GM18861 (cell line): ENCODE measurements around the gene ARAP3.
A peak's percentile ranks its signal among the peaks of the same experiment; 100 is the strongest.

ENCODE experiments used
- ATAC-seq: cut with Tn5 transposase; IDR thresholded peaks from one replicate; pipeline ENCODE4 v1.9.1; 2021; ENCODE audit not compliant: unreplicated experiment

The ARAP3 gene

DNA sequence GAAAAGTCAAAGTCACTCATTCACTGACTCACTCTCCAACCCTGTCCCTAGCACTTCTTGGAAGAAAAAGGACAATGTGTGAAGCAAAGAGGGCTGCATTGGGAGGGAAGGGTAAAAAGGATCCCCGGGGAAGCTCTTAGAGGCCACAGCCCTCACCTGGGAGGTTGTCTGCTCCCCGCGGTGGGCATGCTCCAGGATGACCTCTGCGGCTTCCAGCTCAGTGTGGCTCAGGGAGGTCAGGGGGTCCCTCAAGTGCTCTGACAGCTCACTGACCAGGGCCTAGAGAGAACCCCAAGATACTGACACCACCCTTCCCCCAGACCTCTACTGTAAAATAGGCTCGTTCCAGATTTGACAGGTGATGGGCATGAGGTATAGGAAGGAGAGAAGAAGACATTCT is 34.8 kb downstream of the ARAP3 start:
- no peak for ATAC-seq

DNA sequence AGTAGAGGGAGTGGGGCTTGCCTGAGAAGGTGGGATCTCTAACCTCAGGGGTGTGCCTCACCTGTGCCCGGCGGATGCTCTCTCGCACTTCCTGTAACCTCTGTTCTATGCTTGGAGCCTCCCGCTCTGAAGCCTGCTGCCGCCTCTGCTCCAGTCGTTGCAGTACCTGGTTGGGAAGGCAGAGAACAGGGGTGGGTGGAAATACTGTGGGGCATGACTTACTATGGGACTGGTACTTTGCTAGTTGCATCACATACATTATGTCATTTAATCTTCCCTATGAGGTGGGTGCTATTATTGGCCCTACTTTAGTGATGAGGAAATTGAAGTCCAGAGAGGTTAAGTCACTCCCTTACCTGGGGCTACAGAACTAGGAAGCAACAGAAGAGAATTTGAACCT is 36.0 kb downstream of the ARAP3 start:
- no peak for ATAC-seq

DNA sequence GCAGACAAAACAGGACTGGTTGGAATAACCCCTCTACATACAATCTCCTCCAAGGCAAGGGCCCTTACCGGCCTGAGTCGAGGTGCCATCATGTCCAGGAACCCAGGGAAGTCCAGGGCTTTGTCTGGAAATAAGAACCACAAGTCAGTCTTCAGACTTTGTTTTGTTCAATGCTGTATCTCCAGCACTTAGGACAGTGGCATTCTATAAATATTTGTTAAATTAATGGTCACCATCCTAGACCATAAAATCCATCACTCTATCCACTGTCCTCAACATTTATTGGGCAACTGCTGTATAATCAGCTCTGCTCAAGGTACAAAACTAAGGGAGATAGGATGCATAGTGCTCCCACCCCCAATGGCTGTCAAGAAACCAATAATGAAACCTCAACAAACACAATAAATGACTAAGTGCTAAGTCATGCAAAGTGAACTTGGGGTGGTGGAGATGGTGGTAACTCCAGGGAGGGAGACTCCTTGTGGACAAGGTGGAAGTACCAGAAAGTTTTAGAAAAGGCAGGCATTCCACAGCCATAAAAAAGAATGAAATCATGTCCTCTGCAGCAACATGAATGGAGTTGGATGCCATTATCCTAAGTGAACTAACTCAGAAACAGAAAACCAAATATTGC is 40.3 kb downstream of the ARAP3 start:
- peak; percentile 57 for ATAC-seq

DNA sequence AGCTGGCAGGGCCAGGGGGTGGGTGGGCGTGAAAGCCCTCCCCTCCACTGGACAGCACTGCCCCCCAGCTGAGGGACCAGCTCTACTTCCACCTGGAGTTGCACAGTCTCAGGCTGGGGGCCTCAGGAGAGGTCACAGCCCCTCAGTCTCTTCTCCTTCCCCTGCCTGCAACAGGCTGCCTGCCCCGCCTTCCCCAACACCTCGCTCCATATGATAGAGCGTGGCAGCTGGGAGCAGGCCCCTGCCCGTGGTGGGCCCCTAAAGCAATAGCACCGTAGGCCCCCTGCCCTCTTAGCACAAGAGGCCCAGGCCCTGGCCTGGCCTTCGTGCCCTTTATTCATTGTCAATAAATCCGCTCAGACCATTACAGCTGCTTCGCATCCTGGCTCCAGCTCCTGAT is 41.3 kb downstream of the ARAP3 start:
- ATAC-seq, result no peak

DNA sequence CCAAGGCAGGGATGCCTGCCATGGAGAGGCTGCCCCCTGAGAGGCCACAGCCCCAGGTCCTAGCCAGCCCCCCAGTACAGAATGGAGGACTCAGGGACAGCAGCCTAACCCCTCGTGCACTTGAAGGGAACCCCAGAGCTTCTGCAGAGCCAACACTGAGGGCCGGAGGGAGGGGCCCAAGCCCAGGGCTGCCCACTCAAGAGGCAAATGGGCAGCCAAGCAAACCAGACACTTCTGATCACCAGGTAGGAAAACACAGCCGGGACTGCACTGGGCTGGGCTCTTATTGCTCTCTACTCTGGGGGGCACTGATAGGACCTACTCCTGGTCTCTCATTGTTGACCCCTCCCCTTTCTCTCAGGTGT is 42.0 kb downstream of the ARAP3 start:
- no peak for ATAC-seq

DNA sequence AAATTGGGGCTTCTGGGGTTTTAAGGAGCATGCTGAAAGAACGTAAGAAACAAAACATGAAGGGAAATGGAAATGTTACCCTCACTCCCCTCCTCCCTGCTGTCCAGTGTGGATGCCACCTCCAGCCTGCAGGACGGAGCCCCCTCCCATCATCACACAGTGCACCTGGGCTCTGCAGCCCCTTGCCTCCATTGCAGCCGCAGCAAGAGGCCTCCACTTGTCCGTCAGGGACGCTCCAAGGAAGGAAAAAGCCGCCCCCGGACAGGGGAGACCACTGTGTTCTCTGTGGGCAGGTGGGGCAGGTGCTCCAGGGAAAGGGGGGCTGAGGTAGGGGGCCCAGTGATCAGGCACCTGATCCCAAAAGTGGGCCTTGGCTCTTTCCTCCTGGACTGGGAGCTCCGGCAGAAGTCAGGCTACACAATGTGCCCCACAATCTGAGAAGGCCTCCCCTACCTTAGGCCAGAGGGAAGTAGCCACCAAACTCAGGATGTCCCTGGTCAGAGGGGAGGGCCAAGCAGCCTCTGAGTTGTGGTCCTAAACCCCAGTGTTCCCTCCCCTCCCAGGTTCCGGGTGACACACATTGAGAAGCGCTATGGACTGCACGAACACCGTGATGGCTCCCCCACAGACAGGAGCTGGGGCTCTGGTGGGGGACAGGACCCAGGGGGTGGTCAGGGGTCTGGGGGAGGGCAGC is 42.5 kb downstream of the ARAP3 start:
- ATAC-seq, result no peak

DNA sequence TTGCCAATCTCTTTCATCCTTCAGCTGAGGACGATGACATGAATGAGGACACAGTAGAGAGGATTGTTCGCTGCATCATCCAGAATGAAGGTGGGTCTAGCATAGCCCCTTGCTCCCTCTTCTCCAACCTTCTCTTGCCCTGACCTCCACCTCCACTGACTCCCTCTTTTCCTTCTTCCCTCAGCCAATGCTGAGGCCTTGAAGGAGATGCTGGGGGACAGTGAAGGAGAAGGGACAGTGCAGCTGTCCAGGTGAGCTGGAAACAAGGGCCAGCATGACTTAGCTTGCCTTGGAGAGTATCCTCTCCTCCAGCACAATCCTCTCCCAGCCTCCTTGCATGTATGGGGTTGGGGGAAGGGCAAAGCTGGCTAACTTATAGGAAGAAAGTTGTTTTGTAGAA is 43.3 kb downstream of the ARAP3 start:
- no peak for ATAC-seq

DNA sequence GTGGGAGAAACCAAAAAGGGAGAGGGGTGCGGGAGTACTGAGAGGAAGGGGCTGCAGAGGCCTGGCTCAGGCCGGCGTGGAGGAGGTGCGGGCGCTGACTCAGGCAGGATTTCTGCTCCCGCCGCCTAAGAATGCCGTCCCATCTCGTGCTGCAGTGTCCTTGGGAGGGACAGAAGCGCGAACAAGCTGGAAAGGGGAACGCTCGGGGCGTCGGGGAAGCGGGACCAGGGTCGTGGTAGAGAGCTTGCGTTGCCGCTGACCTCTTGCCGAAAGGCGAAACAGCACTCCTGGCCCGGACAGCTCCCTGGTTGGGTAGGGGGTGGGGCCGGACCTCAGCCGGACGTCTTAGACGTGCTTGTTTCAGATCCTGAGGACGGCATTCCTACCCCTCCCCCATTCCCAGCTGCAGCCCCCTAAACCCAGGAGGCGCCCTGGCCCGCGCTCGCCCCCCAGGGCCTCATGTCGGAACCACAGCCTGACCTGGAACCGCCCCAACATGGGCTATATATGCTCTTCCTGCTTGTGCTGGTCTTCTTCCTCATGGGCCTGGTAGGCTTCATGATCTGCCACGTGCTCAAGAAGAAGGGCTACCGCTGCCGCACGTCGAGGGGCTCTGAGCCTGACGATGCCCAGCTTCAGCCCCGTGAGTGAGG is 44.1 kb downstream of the ARAP3 start:
- ATAC-seq, result no peak

DNA sequence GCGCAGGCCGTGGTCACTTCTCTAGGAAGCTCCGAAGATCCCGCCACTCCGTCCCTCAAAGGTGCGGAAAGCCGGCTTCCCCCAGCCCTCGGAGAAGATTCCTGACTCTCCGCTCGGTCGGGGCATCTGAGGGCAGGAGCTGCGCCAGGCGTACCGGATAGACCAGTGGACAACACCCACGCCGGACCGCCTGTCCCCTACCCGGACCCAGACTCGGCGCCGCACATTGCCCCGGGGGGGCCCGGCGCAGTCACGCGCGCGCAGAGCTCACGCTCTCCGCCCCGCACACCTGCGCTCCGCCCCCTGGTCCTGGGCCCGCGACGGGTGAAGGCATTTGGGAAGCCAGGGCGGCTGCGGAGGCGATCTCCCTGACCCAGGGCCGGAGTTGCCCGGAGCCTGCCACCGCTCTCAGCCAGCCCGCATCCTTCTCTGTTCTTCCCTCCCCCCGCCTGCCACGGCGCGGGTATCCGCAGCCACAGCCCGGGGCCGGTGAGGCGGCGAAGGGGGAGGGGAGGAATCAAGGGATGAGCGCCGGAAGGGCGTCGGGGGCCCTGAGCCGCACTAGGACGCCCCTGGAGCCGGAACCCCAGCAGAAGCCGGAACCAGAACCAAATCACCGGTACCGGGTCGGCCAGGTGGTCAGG is 44.8 kb downstream of the ARAP3 start:
- no peak for ATAC-seq

DNA sequence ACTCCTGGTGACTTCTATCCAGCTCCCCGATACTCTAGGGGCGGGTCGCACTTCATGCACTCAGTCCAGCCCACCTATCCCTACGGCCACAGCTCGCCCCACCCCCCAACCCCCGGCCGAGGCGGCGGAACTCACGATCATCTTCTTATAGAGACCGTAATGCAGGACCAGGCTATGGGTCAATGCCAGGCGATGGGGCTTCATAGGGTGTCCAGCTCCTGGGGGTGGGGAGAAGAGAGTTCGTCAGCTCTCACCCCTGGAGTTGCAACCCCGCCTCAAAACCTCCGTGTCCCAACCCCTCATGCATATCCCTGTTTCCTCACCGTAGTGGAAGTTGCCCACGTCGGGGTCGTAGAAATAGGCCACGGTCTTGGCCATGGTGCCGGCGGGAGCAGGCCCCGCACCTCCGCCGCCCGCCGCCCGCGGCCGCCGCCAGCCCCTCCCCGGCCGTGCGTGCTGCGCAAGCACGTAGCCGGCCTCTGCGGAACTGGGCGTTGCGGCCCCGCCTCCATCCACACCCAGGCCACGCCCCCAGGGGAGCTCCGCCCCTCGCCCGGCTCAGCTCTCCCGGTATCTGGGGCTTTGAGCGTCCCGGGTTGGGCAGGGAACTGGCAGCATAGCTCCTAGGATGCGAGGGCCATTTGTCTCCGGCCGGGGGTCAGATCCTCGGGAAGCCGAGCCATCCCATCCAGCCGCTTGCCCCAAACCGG is 45.5 kb downstream of the ARAP3 start, which contains the start of the genes HDAC3 and RELL2:
TSS of gene HDAC3 (minus strand) at position 437 of the 710 bp plus-strand sequence. CDS start at position 378, 59 bp downstream.
TSS of gene RELL2 (plus strand) at position 585 of the 710 bp plus-strand sequence. CDS start 1,229 bp downstream, outside the sequence.
- ATAC-seq, result peak; percentile 55

DNA sequence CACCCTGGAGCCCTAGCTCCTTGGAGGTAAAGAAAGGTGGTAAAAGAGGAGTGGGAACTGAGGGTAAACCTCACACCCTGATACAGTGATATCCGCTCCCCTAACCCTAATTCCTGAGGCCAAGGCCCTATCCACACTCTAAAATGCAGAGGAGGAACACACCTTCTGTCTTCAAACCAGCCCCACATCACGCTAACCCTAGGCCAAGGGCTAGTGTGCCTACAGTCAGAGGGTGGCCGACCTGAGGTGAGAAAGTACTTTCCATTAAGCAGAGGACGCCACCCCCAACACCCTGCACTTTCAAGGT is 46.0 kb downstream of the ARAP3 start:
- ATAC-seq, result no peak

DNA sequence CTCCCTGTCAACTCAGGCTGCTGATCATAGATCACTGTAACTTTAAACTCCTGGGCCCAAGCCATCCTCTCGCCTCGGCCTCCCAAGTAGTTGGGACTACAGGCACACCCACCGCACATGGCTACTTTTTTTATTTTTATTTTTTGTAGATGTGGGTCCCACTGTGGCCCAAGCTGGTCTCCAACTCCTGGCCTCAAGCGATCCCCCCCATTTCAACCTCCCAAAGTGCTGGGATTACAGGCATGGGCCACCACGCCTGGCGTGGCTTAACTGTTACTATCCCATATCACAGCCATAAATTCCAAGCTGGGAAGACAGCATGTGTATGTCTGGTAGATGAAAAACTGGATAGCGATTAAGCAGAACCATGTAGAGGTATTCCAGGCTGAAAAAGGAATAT is 46.4 kb downstream of the ARAP3 start:
- ATAC-seq, result no peak

DNA sequence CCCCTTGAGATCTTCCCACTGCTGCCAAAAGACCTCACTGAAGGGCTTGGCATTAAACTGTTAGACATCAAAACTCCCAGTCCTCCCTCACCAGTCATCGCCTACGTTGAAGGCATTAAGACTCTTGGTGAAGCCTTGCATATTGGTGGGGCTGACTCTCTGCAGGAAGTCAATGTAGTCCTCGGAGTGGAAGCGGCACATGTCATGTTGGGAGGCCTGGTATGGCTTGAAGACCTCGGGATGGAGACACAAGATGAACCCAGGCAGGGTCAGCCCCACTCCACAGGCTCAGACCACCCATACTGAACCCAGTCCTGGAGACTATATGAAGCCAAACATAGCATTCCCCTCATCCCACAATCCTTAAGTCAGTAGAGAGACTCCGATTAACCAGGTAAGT is 47.3 kb downstream of the ARAP3 start:
- no peak for ATAC-seq

DNA sequence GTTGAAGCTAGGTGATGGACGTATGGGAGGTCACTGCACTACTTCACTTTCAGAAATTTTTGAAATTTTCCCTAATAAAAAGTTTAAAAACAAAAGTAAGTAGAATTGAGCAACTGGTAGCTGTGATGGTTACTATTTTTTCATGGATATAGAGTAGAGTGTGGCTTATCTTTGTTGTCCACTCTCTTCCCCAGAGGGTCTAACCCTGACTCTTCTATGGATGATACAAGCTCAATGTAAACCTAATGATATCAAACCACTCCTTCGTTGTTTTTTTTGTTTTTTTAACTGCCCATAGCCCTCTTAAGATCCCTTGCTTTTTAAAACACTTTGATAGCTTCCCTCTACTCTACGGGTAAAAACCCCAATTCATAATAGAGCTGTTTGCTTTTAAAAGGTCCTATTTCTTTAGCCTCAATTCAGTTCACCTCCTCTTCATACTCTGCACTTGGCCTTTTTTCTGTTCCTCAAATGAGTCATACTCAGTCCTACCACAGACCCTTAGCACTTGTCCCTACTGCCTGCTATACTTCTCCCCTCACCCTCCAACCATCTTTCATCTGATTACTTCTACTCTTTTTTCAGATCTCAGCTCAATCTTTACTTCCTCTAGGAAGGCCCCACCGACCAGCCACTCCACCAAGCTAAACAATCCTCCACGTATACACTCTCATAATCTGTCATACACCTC is 48.0 kb downstream of the ARAP3 start:
- ATAC-seq, result peak; percentile 85

DNA sequence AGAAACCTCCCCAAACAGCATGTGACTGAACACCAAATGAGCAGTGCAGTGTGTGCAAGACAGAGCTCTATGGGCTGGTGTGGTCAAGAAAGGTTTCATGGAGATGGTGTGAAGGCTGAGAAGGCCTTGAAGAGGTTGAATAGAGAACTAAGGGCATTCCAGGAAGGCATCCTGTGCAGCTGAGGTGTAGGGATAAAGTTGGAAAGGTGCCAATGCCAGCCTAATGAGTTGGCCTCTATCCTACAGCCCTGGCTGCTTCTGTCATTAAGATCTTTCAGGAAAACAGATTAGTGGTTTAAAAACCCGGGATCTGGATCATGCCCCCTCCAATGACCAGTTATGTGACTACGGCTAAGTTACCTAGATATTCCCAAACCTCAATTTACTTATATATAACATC is 49.4 kb downstream of the ARAP3 start:
- no peak for ATAC-seq

DNA sequence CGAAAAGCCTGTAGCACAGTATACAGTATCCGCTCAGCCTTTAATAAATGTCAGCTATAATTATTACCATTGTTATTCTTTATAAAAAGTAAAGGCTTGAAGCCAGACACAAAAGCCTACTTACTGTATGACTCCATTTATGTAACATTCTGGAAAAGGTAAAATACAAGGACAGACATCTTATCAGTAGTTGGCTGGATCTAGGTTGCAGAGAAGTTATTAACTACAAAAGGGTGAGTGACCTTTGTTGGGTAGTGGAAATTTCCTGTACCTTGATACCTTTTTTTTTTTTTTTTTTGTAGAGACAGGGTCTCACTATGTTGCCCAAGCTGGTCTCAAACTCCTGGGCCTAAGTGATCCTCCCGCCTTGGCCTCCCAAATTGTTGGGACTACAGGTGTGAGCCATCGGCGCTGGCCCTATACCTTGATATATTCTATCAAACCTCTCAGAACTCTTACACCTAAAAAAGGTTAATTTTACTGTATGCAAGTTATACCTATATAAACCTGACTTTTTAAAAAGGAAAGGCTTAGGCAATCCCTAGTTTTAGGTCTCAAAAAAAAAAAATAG is 51.4 kb downstream of the ARAP3 start:
- no peak for ATAC-seq

DNA sequence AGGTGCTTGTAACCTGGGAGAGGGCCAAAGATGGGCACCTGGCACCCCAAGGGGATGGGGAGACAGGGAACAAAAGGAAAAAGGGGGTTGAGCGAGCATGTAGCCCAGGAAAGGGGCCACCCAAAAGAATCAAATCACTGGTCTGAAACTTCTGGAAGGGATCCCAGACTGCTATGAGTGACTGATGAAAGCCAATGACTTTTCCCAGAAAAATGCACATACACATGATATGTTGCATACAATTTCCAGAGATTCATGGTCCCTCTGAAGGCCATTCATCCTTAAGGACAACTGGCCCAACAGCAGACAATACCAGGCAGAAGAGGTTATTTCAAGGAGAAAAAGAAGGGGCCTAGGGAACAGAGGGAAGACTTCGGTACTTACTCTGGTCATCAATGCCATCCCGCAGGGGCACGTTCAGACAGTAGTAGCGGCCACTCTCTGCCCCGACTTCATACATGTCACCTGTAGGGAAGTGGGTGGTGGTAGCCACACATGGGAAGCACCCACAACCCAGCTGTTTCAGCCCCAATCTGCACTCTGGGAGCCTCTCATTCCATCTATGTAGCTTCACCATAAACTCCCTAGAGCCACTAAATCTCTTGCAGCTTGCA is 53.7 kb downstream of the ARAP3 start:
- ATAC-seq, result no peak

DNA sequence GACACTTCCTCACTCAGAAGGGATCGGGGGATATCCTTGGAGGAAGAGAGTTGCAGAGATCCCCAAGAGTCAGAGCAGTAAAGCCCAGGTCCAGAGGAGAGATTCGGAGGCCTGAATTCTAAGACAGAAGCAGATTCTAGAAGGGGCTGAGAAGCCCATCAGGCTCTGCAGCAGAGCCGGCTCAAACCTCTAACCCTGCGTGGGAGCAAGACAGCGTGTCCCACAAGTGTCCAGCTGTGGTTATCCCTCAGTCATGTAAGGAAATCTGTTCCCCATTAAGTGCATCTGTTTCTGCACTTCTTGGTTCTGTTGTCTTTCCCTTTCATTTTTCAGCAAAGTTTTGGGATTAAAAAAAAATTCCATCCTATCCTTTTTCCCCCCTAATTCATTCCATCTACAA is 58.4 kb downstream of the ARAP3 start:
- no peak for ATAC-seq

DNA sequence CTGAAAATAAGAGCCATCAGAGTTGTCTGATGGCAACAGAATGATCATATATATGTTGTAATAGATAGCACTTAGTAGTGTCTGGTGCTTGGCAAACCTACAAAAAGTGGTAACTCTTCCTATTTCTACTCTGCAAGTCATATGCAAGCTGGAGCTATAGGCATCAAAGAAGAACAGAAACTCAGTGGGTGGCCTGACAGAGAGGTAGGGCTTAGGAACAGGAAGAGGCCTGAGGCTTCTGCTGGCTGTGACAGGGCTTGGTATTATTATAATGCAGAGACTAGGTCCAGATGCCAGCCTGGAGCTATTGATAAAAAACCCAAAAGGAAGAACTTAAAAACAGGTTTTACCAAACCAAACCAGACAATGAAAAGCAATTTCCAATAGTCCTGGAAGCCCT is 58.8 kb downstream of the ARAP3 start:
- ATAC-seq, result peak; percentile 42
